Activated T-cell treated with anti-CD3 and anti-CD28 coated beads, Interleukin-2, amount 50 U/mL, for 4 hours (primary cell): ENCODE data around the gene ABCC3. TPM values are rescaled to one million over a fixed set of nuclear protein-coding genes. Genes with fewer than 3 reads are reported as not detected.

Experiments
- ATAC-seq, 2 donors: fragments of 200-7000 bp; cut with Tn5 transposase; one replicate each; pipeline ENCODE4 v1.10.0; 2021
- DNase-seq: peaks from one replicate; pipeline ENCODE4 v3.0.0-alpha.2; 2020
- H3K27me3 Mint-ChIP-seq: one replicate; pipeline ENCODE4 v1.8.0; 2021; ENCODE audit warnings: low read depth, mixed read lengths
- H3K36me3 Mint-ChIP-seq: one replicate; pipeline ENCODE4 v1.8.0; 2022; ENCODE audit warnings: mixed read lengths; ENCODE audit not compliant: insufficient read depth
- H3K4me1 Mint-ChIP-seq: one replicate; pipeline ENCODE4 v1.8.0; 2021; ENCODE audit warnings: low read depth, mixed read lengths
- H3K4me3 Mint-ChIP-seq: one replicate; pipeline ENCODE4 v1.8.0; 2021; ENCODE audit warnings: mild to moderate bottlenecking, moderate library complexity, mixed read lengths
- H3K9me3 Mint-ChIP-seq: one replicate; pipeline ENCODE4 v1.8.0; 2021; ENCODE audit warnings: mixed read lengths
- total RNA-seq, 3 donors: library from RNA; stranded (reverse); gene quantifications; one replicate each; pipeline ENCODE4 v1.2.1, GENCODE V29; 2021

The ABCC3 gene
- total RNA-seq, 3 donors from 2014 or later: 0.26 to 0.63 (median 0.49) TPM

DNA sequence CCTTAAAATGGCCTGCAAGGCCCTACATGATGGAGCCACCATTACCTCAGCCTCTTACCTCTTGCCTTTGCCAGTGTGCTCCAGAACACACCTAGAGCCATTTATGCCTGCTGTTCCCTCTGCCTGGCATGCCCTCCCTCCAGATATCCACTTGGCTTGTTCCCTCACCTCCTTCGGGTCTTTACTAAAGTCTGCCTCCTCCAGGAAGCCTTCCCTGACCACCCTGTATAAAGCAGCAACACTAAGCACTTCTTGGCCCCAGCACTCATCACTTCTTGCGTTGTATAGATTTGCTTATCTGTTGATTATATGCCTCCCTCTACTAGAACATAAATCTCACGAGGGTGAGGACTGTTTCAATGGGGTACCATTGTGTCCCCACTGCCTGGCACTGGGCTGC lies 47.8 kb downstream of the ABCC3 start:
- H3K9me3 Mint-ChIP-seq: no peaks in the 10 kb centered on the region
- no peak for ATAC-seq
- peaks cover 26% of the 10 kb centered on the region for H3K27me3 Mint-ChIP-seq
- no peaks in the 10 kb centered on the region for H3K36me3 Mint-ChIP-seq
- DNase-seq: no peak
- H3K4me1 Mint-ChIP-seq: peaks cover 1% of the 10 kb centered on the region
- H3K4me3 Mint-ChIP-seq: no peak overlapping the region

DNA sequence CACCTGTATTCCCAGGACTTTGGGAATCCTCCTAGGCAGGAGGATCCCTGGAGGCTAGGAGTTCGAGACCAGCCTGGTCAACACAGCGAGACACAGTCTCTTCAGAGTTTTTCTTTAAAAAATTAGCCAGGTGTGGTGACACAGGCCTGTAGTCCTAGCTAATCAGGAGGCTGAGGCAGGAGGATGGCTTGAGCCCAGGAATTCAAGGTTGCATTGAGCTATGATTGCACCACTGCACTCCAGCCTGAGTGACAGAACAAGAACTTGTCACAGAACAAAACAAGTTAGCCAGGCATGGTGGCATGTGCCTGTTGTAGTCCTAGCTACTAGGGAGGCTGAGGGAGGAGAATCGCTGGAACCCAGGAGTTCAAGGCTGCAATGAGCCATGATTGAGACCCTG lies 48.3 kb downstream of the ABCC3 start:
- H3K9me3 Mint-ChIP-seq: no peaks in the 10 kb centered on the region
- peaks cover 1% of the 10 kb centered on the region for H3K4me1 Mint-ChIP-seq
- H3K4me3 Mint-ChIP-seq: no peak overlapping the region
- peaks cover 26% of the 10 kb centered on the region for H3K27me3 Mint-ChIP-seq
- H3K36me3 Mint-ChIP-seq: no peaks in the 10 kb centered on the region
- no peak for ATAC-seq
- DNase-seq: no peak

DNA sequence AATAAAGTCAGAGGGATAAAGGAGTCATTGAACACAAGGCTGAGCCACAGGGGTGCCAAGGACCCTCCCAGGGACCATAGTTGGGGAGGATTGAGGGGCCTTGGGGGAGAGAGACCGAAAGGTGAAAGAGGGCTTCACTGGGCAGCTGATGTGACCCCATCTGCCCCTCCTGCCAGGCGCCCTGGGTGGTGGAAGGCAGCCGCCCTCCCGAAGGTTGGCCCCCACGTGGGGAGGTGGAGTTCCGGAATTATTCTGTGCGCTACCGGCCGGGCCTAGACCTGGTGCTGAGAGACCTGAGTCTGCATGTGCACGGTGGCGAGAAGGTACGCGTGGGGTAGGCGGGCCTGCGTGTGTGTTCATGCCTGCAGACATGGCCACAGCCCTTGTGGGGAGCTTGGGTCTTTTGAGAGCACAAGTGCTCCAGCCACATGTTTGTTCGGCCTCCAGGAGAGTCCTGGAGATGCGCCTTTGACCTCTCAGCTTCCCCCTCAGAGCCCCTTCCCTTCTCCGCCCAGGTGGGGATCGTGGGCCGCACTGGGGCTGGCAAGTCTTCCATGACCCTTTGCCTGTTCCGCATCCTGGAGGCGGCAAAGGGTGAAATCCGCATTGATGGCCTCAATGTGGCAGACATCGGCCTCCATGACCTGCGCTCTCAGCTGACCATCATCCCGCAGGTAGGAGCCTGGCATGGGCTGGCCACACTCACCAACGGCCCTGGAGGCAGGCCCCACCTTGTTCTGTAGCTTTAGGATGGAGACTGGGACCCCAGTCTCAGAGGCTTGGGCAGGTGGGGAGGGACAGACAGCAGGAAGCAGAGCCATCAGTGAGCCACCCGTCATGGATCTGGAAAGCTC lies 49.0 kb downstream of the ABCC3 start:
- DNase-seq (no peak), ATAC-seq (no peak)
- H3K4me1 Mint-ChIP-seq: peaks cover 1% of the 10 kb centered on the region
- no peak overlapping the region for H3K4me3 Mint-ChIP-seq
- no peaks in the 10 kb centered on the region for H3K9me3 Mint-ChIP-seq
- peaks cover 22% of the 10 kb centered on the region for H3K27me3 Mint-ChIP-seq
- no peaks in the 10 kb centered on the region for H3K36me3 Mint-ChIP-seq

DNA sequence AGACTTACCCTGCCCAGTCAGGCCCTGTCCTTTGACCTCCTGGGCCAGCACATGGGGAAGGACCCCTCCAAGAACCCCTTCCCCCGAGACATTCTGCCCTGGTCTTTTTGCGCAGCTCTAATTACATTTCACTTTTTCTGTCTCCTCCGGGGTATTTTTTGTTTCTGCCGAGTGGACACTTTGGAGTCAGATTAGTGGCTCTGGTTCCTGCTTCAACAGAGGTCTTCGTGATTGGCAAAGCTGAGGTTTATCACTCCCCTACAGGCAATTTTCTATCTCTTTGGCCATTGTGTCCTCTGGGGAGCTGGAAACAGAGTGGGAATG lies 49.6 kb downstream of the ABCC3 start:
- Mint-ChIP-seq H3K36me3 (no peaks in the 10 kb centered on the region), H3K9me3 (no peaks in the 10 kb centered on the region), H3K4me3 (no peak overlapping the region), H3K27me3 (peaks cover 22% of the 10 kb centered on the region), H3K4me1 (peaks cover 1% of the 10 kb centered on the region)
- ATAC-seq (no peak), DNase-seq (no peak)

DNA sequence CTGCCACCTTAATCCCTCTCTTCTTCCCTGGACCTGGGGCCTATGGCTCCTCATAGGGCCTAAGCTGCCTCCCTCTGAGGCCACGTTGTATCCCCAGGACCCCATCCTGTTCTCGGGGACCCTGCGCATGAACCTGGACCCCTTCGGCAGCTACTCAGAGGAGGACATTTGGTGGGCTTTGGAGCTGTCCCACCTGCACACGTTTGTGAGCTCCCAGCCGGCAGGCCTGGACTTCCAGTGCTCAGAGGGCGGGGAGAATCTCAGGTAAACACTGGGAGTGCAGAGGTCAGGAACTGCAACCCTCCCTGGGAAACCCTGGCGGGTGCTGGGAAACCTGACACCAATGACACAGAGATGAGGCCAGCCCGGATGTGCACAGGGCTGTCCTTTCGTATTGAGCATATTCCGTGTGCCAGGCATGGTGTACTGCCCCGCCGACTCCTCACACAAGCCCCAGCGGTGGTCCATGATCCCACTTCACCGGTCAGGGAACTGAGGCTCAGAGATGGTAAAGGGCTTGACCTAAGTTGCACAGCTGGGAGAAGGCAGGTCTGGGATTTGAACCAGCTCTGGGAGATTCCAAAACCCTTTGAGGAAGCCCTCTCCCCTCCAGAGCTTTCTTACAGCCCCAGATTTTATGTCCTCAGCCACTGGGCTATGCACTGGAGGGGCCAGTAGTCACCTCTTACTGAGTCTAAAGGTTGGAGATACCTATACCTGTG lies 50.1 kb downstream of the ABCC3 start:
- Mint-ChIP-seq H3K4me1 (peaks cover 1% of the 10 kb centered on the region), H3K9me3 (no peaks in the 10 kb centered on the region), H3K4me3 (no peak overlapping the region), H3K36me3 (no peaks in the 10 kb centered on the region), H3K27me3 (peaks cover 20% of the 10 kb centered on the region)
- DNase-seq (no peak), ATAC-seq (no peak)

DNA sequence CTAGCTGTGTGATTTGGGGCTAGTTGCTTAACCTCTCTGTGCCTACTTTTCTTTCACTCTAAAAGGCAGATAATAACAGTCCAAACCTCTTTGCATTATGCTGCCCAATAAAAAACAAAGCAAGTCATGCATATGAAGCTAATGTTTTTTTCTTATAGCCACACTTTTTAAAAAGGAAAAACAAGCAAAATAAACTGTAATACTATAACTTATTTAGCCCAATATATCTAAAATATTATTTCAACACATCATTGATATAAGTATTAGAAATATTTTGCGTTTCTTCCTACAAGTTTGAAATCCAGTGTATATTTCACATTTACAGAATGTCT lies 50.6 kb downstream of the ABCC3 start:
- ATAC-seq: no peak
- no peaks in the 10 kb centered on the region for H3K9me3 Mint-ChIP-seq

DNA sequence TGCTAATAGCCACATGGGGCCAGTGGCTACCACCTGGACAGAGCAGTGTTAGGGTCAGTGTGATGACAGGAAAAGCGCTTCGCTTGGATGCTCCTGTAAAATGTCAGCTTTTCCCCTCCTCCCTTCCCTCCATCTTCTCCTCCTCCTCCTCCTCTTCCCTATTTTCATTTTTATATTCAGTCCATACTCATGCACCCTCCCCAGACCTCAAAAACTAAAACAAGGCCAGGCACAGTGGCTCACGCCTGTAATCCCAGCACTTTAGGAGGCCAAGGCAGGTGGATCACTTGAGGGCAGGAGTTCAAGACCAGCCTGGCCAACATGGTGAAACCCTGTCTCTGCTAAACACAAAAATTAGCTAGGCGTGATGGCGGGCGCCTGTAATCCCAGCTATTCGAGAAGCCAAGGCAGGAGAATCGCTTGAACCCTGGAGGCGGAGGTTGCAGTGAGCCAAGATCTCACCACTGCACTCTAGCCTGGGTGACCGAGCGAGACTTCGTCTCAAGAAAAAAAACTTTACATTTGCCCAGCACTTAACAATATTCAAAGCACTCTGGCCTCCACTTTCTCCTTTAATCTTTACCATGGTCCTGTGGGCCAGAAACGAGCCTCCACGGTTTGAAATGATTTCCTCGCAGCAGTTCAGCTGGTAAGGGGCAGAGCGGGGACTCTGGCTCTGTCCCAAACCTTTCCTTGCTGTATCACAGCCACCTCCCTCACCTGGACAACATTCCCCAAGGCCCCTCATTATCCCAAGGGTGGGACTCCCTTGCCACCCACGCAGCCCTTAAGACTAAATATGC lies 51.2 kb downstream of the ABCC3 start:
- no peaks in the 10 kb centered on the region for H3K36me3 Mint-ChIP-seq
- peaks cover 10% of the 10 kb centered on the region for H3K27me3 Mint-ChIP-seq
- H3K9me3 Mint-ChIP-seq: no peaks in the 10 kb centered on the region
- DNase-seq: no peak
- no peak for ATAC-seq
- no peak overlapping the region for H3K4me3 Mint-ChIP-seq
- H3K4me1 Mint-ChIP-seq: peaks cover 1% of the 10 kb centered on the region

More for the DNA sequence above, 50.6 kb downstream of the ABCC3 start:
- Mint-ChIP-seq H3K4me1 (peaks cover 1% of the 10 kb centered on the region), H3K27me3 (peaks cover 16% of the 10 kb centered on the region), H3K36me3 (no peaks in the 10 kb centered on the region), H3K4me3 (no peak overlapping the region)
- DNase-seq: no peak

DNA sequence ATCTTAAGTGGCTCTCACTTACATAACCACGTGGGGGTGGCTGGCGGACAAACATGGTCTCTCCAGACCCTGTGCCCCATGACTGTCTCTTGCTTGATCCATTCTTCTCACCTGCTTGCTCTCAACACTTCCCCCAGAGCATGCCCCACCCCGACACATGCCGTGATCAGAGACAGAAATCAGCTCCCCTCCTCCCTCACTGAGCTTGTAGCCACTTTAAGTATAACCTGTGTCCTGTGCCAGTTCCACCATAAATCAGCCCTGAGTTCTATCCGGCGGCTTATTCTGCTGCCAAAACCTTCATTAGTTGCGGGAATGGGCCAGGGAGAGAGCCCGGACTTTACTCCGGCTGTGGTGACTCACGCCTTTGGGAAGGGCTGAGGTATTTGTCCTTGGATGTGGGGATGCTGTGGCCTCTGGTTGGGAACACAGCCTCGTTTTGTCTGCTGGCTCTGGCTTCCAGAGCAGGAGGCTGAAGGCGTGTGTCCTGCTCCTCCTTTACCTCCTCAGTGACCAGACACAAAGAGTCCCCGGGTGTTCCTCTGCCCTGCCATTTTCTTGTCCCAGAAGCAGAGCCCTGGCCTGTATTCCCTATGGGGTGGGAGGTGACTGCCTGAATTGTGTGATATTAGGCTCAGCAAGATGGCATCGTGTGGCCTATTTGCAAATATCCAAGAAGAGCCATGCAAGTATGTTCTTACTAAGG lies 52.0 kb downstream of the ABCC3 start:
- Mint-ChIP-seq H3K4me3 (no peak overlapping the region), H3K27me3 (peaks cover 5% of the 10 kb centered on the region), H3K4me1 (no peaks in the 10 kb centered on the region), H3K36me3 (no peaks in the 10 kb centered on the region), H3K9me3 (no peaks in the 10 kb centered on the region)
- no peak for ATAC-seq
- DNase-seq: no peak

DNA sequence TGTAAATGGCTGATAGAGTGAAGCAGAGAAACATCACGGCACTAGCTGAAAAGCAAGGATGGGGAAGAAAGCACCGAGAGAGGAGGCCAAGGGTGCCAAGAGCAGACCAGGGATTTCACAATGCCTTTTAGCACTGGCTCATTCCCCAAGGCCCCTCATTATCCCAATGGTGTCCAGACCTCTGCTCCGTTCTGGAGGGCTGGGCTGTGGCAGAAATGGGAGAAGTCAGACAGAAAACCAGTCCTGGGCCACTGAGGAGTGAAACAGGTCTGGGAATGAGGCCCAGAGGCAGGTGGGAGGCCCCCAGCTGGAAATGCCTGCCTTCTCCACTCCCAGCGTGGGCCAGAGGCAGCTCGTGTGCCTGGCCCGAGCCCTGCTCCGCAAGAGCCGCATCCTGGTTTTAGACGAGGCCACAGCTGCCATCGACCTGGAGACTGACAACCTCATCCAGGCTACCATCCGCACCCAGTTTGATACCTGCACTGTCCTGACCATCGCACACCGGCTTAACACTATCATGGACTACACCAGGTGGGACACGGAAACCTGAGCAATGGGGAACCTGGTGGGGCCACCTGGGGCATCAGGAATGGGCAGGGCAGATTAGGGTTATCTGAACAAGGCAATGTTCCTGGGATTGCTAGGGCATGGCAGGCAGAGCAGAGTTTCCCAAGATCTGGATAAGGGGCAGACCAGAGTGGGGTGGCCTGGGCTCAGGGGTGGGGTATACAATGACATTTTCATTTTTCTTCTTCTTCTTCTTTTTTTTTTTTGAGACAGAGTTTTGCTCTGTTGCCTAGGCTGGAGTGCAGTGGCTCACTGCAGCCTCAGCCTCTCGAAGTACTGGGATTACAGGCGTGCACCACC lies 52.8 kb downstream of the ABCC3 start:
- no peaks in the 10 kb centered on the region for H3K4me1 Mint-ChIP-seq
- H3K36me3 Mint-ChIP-seq: no peaks in the 10 kb centered on the region
- no peaks in the 10 kb centered on the region for H3K27me3 Mint-ChIP-seq
- DNase-seq: no peak
- no peak overlapping the region for H3K4me3 Mint-ChIP-seq
- no peaks in the 10 kb centered on the region for H3K9me3 Mint-ChIP-seq
- no peak for ATAC-seq

DNA sequence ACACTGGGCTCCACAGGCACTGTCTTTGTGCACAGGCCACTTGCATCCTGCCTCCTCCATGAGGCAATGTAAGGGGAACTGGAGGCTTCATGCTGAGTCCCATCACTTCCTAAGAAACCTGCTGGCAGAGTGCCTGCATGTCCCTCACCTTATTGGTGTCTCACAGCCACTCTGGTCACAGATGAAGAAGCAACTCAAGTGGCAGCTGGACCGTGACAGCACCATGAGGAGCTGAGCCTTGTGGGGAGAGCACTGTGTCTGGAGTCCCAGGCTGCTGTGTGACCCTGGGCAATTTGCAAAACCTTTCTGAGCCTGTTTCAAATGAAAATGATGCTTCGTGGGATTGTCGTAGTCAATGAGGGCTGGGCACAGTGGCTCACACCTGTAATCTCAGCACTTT lies 53.6 kb downstream of the ABCC3 start:
- Mint-ChIP-seq H3K36me3 (peaks cover 4% of the 10 kb centered on the region), H3K9me3 (no peaks in the 10 kb centered on the region), H3K4me3 (no peak overlapping the region), H3K27me3 (no peaks in the 10 kb centered on the region), H3K4me1 (no peaks in the 10 kb centered on the region)
- DNase-seq (no peak), ATAC-seq (no peak)

DNA sequence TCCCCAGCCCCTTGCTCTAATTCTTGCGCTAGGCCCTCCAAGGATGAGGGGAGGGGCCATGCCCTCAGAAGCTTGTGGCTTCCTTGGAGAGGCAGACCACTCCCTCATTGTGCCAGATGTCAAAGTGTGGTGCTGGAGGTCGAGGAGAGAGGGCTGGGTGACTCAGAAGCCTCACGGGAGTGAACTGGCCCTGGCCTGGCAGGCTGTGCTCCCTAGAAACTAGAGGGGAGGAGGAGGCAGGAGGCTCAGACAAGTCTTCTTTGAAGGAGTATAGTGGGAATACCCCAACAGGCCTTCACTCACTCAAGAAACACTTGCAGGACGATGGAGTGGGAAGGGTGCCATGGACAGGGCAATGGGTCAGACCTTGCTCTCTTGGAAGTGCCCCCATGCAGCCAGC lies 54.6 kb downstream of the ABCC3 start:
- H3K36me3 Mint-ChIP-seq: peaks cover 7% of the 10 kb centered on the region
- ATAC-seq (no peak), DNase-seq (no peak)
- no peaks in the 10 kb centered on the region for H3K9me3 Mint-ChIP-seq
- H3K4me3 Mint-ChIP-seq: no peak overlapping the region
- H3K27me3 Mint-ChIP-seq: no peaks in the 10 kb centered on the region
- no peaks in the 10 kb centered on the region for H3K4me1 Mint-ChIP-seq

DNA sequence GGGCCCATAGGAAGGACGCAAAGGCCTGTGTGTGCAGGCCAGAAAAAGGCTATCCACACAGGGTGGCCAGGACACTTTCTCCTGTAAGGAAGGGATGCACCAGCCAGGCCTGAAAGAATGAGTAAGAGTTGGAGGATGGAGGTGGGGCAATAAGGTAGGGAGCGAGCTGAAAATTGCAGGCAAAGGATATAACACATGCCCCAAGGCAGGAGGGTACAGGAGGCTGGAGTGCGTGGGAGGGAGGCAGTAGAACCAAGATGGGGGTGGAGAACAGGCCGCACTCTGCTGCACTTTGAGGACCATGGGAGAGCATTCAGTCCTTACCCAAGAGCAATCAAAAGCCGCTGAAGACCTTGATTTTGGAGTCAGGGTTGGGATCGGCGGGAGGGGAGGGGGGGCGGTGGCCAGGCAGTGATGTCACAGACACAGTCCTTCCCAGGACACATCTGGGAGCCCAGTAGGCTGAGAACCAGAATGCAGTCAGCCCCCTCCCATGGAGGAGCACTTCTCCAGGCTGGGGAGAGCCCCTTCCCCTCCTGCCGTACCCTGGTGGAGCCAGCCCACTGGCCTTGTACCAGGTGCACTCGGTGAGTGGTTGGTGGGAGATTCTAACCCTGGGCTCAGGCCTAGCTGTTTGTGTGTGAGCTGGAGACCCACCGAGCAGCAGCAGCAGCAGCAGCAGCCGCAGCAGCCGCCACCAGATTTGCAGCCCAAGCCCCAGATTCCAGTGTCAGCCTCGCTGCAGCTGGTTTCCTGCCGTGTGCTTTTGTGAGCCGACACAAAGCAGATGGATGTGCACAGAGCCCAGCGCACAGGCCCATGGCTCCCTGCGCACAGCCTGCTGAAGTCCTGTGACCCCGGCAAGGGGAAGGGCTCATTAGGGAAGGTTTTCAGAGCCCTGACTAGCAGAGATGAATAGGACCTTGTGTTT lies 55.5 kb downstream of the ABCC3 start:
- ATAC-seq (no peak), DNase-seq (no peak)
- H3K9me3 Mint-ChIP-seq: no peaks in the 10 kb centered on the region
- peaks cover 10% of the 10 kb centered on the region for H3K36me3 Mint-ChIP-seq
- no peak overlapping the region for H3K4me3 Mint-ChIP-seq
- no peaks in the 10 kb centered on the region for H3K27me3 Mint-ChIP-seq
- no peaks in the 10 kb centered on the region for H3K4me1 Mint-ChIP-seq
